GM21390 (cell line): ENCODE data around the gene MS4A18.
"Not testable (repeated sequence)": the region's sequence is repeated elsewhere in the genome, so short reads cannot be mapped to it uniquely, and the experiment has no call there.

ENCODE experiments used
- ATAC-seq: cut with Tn5 transposase; IDR thresholded peaks from one replicate; pipeline ENCODE4 v1.9.1; 2021; ENCODE audit not compliant: unreplicated experiment

The MS4A18 gene

DNA sequence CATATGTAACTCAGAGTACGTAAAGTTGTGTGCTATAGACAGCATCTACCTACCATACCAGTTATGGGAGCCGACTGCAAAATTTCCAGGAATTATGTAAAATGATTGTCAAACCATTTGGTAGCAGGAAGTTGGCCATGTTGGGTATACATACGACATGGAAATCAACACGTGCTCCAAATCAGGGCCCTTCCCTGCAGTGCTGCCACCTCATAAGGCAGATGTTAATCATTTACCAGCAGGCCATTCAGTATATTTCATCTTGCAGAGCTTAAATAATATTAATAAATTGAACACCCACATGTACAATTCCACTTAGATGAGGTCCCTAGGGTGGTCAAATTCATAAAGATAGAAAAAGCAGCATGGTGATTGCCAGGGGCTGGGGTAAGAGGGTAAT lies 9.8 kb downstream of the MS4A18 start:
- no peak for ATAC-seq

- no peak for ATAC-seq
Measured at GRCh38 chr11:60739114-60739513, 14.6 kb downstream of the MS4A18 start.

GRCh38 chr11:60740573-60740972 lies 16.1 kb downstream of the MS4A18 start:
- ATAC-seq = no peak

DNA sequence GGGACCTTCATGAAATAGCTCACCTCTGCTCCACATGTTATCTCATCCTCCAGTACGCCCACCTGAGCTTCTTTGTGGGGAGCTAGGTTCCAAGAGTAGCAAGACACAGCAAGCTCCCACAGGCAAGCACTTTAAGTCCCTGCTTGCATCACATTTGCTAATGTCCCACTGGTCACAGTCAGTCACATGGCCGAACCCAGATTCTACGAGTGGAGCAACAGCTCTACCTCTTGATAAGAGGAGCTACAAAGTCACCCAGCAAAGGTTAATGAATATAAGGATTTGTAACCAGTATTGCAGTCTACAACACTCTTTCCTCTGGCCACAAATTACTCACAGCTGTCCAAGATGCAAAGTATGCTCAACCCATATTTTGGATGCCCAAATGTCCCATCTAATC lies 16.9 kb downstream of the MS4A18 start:
- ATAC-seq = no peak

GRCh38 chr11:60743058-60743457 lies 18.5 kb downstream of the MS4A18 start:
- ATAC-seq = no peak

GRCh38 chr11:60744114-60744513 lies 19.6 kb downstream of the MS4A18 start:
- no peak for ATAC-seq

GRCh38 chr11:60747359-60747873 lies 22.9 kb downstream of the MS4A18 start:
- ATAC-seq = no peak

DNA sequence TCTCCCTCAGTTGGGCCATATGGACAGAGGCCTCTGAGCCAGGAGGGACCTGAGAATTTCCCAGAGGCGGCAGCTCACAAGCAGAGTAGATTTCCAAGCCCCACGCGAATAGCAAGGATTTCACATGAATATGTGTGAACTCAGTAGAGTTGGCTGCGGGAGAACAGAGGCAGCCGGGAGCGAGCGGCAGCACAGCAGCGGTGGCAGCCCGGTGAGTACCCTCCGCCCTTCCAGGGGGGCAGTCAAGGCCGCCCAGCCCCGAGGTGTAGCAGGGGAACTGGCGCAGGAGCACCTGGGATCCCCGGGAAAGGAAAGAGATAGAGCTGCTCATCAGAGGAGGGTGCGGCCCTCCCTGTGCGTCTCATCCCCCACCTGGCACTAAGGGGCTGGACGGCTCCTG lies 23.7 kb downstream of the MS4A18 start:
- ATAC-seq = no peak

DNA sequence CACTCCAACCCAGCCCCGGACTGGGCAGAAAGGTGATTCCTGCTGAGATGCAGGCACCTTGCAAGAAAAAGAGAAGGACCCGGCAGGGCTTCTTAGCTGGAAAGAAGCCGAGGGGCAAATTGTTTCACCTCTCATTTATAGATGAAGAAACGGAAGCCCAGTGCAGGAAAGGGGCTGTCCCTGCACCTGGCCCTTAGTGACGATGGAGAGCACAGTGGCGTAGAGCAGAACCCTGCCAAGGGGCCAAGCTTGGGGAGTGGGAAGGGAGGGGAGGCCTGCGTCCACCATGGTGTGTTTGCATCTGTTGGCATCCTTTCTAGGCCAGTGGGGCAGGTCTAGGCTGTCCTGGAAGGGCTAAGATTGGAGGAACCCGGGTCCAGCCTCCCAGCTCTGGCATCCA lies 24.3 kb downstream of the MS4A18 start:
- no peak for ATAC-seq

DNA sequence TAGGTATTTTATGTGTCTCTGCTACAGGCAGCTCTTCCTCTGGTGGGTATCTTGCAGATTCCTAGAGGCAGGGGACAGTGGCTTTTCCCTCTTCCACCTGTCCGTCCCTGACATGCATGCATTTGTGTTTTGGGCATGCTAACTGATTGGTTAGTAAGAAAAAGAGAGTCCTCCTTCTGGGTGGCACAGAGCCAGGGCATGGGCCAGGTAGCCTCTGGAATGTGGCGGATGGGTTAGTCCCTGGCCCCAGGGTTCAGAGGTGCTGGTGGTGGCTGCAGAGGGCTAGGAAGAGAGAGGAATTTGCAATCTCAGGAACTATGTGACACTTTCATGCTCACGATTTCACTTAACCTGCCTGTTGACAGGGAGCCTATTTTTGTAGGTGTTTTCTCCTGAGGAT lies 26.4 kb downstream of the MS4A18 start:
- ATAC-seq = no peak

GRCh38 chr11:60753309-60753708 lies 28.8 kb downstream of the MS4A18 start:
- ATAC-seq = no peak

DNA sequence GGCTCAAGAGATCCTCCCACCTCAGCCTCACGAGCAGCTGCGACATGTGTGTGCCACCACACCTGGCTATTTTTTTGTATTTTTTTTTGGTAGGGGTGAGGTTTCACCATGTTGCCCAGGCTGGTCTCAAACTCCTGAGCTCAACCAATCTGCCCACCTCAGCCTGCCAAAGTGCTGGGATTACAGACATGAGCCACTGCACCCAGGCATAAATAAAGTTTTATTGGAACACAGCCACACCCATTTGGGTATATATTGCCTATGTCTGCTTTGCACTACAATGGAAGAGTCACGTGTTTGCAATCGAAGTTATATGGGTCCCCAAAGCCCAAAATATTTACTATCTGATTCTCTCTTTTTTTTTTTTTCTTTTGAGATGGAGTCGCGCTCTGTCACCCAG lies 30.4 kb downstream of the MS4A18 start:
- no peak for ATAC-seq

- ATAC-seq = no peak
Measured at GRCh38 chr11:60756307-60757032, 31.9 kb downstream of the MS4A18 start, which contains the start of gene MS4A15. Gene MS4A15 (plus strand): TSS chr11:60756867. CDS start chr11:60763734, 6,867 bp downstream.

GRCh38 chr11:60757231-60757800 lies 32.8 kb downstream of the MS4A18 start:
- ATAC-seq = no peak

DNA sequence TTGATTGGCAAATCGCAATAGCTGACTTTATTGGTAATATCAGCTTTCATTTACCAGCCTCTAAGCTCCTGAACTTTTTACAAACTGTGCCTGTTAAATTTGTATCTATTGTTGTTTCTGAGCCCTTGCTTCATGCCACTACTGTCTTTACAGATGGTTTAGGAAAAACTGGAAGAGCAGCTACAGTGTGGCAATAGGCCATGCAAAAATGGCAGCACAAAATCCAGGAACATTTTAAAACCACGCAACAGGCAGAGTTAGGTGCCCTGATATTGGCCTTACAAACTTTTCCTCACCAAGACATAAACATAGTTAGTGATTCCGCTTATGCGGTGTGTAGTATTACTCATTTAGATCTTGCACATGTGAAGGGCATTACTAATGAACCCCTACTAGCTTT lies 34.2 kb downstream of the MS4A18 start:
- not testable (repeated sequence) for ATAC-seq

- not testable (repeated sequence) for ATAC-seq
Measured at GRCh38 chr11:60759438-60760225, 35.1 kb downstream of the MS4A18 start.

DNA sequence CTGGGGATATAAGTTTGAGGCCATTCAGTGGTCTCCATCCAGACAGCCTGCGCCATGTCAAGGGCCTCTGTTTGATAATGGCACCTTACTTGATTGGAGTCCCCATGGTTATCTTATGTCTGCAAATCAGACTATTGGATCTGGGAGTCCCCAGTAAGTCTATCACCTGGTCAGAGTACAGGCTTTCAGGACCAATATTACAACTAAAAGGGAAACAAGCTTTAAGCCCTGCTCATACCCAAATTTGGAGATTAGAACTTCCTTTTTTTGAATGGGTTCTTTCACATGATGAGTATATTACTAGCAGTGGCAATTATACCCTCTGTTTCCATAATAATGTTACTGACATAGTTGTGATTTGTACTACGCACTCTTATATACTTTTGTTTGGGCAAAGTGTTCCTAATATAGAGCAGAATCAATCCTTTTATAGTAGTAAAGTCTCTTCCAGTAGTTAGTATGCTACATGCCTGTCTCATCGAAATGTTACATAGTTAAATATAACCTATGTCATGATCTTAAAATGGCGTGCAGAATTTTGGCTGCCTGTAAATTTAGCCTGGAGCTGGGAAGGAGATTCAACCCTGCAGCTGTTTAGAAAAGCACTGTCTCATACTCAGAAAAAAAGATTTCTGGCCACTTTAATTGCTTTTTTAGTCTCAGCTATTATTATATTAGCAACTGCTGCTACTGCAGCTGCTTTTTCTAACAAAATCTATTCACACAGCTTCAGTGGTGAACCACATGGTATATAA lies 37.1 kb downstream of the MS4A18 start:
- ATAC-seq = peak; percentile 31

DNA sequence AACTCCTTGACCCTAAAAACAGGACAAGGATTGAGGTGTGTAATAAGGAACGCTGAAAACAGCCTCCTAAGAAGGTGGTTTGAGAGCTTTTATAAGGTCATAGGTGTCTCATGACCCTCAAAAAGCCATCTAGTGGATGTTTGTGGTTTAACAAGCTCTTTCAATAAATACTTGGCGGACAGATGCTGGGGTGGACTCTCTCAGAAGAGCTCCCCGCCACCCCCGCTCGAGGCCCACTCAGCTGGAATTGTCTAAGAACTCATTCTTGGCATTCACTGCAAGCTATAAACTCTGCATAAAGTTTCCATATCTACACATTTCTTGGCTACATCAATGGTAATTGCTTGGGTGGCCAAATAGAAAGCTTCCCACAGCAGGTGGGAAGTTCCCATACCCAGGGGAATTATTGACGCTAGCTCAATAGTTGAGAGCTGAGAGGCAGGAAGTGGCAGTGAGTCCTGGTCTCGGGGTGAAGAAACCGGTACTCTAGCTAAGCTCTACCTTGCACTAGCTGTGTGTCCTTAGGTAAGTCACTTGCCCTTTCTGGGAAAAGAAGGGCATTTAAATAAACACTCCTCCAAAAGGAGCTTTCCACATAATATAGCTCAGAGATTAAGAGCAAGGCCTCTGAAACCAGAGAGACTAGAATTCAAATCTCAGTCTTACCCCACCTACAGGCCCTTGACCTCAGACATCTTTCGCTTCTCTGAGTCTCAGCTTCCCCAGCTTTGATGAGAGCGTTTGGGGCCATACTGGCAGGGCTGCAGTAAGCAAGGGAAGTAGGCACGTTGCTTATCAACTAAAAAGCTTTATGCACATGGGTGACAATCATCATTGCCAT lies 38.6 kb downstream of the MS4A18 start:
- peak; percentile 65 for ATAC-seq

GRCh38 chr11:60763692-60764369 lies 39.3 kb downstream of the MS4A18 start:
- no peak for ATAC-seq

DNA sequence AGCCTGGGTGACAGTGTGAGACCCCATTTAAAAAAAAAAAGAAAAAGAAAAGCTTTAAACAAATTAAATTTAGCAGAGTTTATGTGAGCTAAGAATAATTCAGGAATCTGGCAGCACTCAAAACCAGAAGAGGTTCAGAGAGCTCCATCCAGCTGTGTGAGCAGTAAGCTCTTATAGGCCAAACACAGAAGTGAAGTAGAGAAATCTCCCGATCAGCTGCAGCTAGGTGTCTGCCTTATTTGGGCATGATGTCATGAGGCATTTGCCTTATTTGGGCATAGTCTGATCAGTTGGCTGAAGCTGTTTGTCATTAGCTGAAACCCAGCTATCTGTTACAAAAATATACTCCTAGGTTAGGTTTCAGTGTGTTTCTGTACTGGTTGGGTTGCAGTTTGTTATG lies 40.4 kb downstream of the MS4A18 start:
- peak; percentile 42 for ATAC-seq
